HL-60 (cell line): ENCODE data around the gene TMEM38A.

Source experiments
- DNase-seq, 2 experiments: peaks; one replicate each; pipeline ENCODE4 v3.0.0-alpha.2; 2010 to 2020; ENCODE audit warnings: low read depth in 1 of 2, low spot score in 1 of 2
- H3K27ac ChIP-seq: fragments of 250-450 bp; sonication (Bioruptor Pico); replicated peaks from 2 replicates; pipeline ENCODE4 v1.5.1; 2020; ENCODE audit warnings: mild to moderate bottlenecking, moderate library complexity
- H3K27me3 ChIP-seq: fragments of 250-450 bp; sonication (Bioruptor Pico); 2 replicates; pipeline ENCODE4 v1.5.1; 2021; ENCODE audit warnings: mild to moderate bottlenecking, moderate library complexity; ENCODE audit not compliant: insufficient read depth, poor library complexity, severe bottlenecking
- H3K4me3 ChIP-seq: replicated peaks from 2 replicates; pipeline ENCODE4 v1.5.1; 2011; ENCODE audit warnings: mild to moderate bottlenecking, control low read depth, low read length; ENCODE audit not compliant: insufficient read depth
- GABPA ChIP-seq: IDR thresholded peaks from 2 replicates; pipeline ENCODE4 v1.6.1; 2012; ENCODE audit warnings: low read depth
- POLR2AphosphoS5 ChIP-seq: IDR thresholded peaks from 2 replicates; pipeline ENCODE4 v1.6.1; 2012; ENCODE audit warnings: low read depth
- SPI1 ChIP-seq: IDR thresholded peaks from 2 replicates; pipeline ENCODE4 v1.6.1; 2012; ENCODE audit warnings: low read depth, mild to moderate bottlenecking, borderline replicate concordance
- TF ChIP-seq, protein P1 (sequence below): IDR thresholded peaks from 2 replicates; pipeline ENCODE4 v1.6.1; 2012; ENCODE audit warnings: low read depth; ENCODE audit not compliant: insufficient replicate concordance
- TF ChIP-seq, protein P2 (sequence below): IDR thresholded peaks from one replicate; pipeline ENCODE4 v1.5.1; 2011; ENCODE audit warnings: low read length, control low read depth, inconsistent platforms; ENCODE audit not compliant: insufficient read depth

The TMEM38A gene

DNA sequence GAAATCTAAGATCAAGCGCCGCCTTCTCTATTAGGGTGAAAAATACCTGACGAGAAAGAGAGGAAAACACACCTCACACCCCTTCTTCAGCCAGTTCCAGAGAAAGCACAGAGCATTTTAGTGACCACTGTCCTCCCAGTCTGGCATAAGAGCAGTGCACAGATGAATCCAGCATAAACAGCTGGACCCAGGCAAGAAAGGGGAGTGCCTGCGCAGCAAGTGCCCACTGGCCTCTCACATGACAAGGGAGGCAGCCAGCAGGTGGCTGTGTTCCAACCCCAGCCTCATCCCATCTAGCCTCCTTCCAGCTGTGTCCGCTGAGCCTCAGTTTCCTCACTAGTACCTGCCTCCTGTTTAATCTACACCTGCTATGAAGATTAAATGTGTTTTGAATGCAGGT, 40.9 kb upstream of the TMEM38A start:
- H3K27me3 ChIP-seq = no peaks in the 10 kb centered on the region
- TF ChIP-seq, protein P1, sequence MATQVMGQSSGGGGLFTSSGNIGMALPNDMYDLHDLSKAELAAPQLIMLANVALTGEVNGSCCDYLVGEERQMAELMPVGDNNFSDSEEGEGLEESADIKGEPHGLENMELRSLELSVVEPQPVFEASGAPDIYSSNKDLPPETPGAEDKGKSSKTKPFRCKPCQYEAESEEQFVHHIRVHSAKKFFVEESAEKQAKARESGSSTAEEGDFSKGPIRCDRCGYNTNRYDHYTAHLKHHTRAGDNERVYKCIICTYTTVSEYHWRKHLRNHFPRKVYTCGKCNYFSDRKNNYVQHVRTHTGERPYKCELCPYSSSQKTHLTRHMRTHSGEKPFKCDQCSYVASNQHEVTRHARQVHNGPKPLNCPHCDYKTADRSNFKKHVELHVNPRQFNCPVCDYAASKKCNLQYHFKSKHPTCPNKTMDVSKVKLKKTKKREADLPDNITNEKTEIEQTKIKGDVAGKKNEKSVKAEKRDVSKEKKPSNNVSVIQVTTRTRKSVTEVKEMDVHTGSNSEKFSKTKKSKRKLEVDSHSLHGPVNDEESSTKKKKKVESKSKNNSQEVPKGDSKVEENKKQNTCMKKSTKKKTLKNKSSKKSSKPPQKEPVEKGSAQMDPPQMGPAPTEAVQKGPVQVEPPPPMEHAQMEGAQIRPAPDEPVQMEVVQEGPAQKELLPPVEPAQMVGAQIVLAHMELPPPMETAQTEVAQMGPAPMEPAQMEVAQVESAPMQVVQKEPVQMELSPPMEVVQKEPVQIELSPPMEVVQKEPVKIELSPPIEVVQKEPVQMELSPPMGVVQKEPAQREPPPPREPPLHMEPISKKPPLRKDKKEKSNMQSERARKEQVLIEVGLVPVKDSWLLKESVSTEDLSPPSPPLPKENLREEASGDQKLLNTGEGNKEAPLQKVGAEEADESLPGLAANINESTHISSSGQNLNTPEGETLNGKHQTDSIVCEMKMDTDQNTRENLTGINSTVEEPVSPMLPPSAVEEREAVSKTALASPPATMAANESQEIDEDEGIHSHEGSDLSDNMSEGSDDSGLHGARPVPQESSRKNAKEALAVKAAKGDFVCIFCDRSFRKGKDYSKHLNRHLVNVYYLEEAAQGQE = no peak
- TF ChIP-seq GABPA = no peak
- TF ChIP-seq, protein P2, sequence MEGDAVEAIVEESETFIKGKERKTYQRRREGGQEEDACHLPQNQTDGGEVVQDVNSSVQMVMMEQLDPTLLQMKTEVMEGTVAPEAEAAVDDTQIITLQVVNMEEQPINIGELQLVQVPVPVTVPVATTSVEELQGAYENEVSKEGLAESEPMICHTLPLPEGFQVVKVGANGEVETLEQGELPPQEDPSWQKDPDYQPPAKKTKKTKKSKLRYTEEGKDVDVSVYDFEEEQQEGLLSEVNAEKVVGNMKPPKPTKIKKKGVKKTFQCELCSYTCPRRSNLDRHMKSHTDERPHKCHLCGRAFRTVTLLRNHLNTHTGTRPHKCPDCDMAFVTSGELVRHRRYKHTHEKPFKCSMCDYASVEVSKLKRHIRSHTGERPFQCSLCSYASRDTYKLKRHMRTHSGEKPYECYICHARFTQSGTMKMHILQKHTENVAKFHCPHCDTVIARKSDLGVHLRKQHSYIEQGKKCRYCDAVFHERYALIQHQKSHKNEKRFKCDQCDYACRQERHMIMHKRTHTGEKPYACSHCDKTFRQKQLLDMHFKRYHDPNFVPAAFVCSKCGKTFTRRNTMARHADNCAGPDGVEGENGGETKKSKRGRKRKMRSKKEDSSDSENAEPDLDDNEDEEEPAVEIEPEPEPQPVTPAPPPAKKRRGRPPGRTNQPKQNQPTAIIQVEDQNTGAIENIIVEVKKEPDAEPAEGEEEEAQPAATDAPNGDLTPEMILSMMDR = no peak
- no peak for TF ChIP-seq SPI1
- TF ChIP-seq POLR2AphosphoS5 = no peak
- H3K27ac ChIP-seq = no peak overlapping the region
- H3K4me3 ChIP-seq = no peak overlapping the region
- DNase-seq = no peak

DNA sequence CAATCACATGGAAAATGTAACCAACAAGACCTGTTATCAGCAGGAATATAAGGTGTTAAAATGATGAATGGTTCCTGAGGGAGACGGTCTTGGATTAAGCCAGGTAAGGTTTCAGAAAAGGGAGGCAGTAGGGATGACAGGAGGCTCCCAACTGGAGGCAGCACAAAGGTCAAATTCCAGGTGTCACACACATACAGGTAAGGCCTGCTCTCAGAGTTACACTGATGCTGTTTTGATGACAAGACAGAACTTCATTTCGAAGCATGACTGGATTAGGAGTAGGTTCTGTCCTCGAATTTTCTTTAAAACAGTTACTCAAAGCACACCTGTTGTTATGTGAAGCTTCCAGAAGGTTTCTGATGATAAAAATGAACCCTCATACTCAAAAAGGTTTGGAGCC, 40.4 kb upstream of the TMEM38A start:
- TF ChIP-seq, protein P1 = no peak
- TF ChIP-seq POLR2AphosphoS5 (no peak), SPI1 (no peak), GABPA (no peak)
- TF ChIP-seq, protein P2 = no peak
- no peaks in the 10 kb centered on the region for H3K27me3 ChIP-seq
- H3K27ac ChIP-seq = no peak overlapping the region
- DNase-seq = no peak
- H3K4me3 ChIP-seq = no peak overlapping the region

DNA sequence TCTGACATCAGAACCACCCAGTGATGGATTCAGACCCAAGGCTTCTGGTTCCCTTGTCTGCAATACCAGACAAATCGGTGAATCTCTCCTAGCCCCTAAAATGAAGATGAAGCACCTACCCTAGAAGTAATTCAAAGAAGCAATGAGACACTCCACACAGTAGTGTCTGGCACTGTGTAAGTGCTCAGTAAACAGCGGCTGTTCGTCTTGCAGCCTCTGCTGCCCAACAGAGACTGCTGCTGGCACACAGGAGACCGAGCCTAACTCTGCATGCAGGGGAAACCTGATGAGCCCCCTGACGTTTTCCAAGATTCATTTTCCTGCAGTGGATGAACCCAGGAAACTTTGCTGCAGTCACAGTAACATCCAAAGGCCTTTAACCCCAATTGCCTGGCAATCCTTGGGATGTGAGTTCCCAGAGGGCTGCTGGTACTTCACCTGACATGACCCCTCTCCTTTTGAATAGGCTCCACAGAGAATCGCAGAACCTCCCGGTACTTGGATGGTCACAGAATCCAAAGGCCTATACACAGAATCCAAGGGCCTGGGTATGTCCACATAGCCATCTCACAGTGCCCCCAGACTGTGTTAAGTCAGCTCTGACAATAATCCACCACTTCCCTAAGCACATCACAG, 39.7 kb upstream of the TMEM38A start:
- no peak for DNase-seq
- Histone ChIP-seq H3K27me3 (no peaks in the 10 kb centered on the region), H3K4me3 (no peak overlapping the region), H3K27ac (no peak overlapping the region)
- TF ChIP-seq GABPA = no peak
- no peak for TF ChIP-seq POLR2AphosphoS5
- TF ChIP-seq, protein P2 = no peak
- TF ChIP-seq, protein P1 = no peak
- no peak for TF ChIP-seq SPI1
